Activated CD4-positive, alpha-beta T cell treated with anti-CD3 and anti-CD28 coated beads, Interleukin-2, amount 10 ng/mL, durations not matched to agents 7 days and 5 days (primary cell): ENCODE measurements around the gene PPP4R3A. TPM values are rescaled to one million over a fixed set of nuclear protein-coding genes. Genes with fewer than 3 reads are reported as not detected.
"Not testable (repeated sequence)": the region's sequence is repeated elsewhere in the genome, so short reads cannot be mapped to it uniquely, and the experiment has no call there.

Experiments
- CTCF ChIA-PET: fragments of 350-600 bp; sonication (Branson Sonifier 250); formaldehyde crosslinking; loops from one replicate; lab custom pipeline; 2021; ENCODE audit warnings: antibody characterized with exemption; lab: Charles Lee
- POLR2A ChIA-PET: fragments of 350-600 bp; sonication (Branson Sonifier 250); formaldehyde crosslinking; loops from one replicate; lab custom pipeline; 2021; ENCODE audit warnings: antibody characterized with exemption; lab: Charles Lee
- DNase-seq: peaks from one replicate; pipeline ENCODE4 v3.0.0-alpha.2; 2020
- H3K27ac Mint-ChIP-seq: one replicate; pipeline ENCODE4 v1.8.0; 2021; ENCODE audit warnings: mild to moderate bottlenecking, moderate library complexity, mixed read lengths
- H3K27me3 Mint-ChIP-seq: one replicate; pipeline ENCODE4 v1.8.0; 2021; ENCODE audit warnings: mixed read lengths
- H3K36me3 Mint-ChIP-seq: one replicate; pipeline ENCODE4 v1.8.0; 2021; ENCODE audit warnings: low read depth, mixed read lengths
- H3K4me1 Mint-ChIP-seq: one replicate; pipeline ENCODE4 v1.8.0; 2021; ENCODE audit warnings: mixed read lengths
- H3K4me3 Mint-ChIP-seq: one replicate; pipeline ENCODE4 v1.8.0; 2021; ENCODE audit warnings: mild to moderate bottlenecking, moderate library complexity, mixed read lengths
- H3K9me3 Mint-ChIP-seq: one replicate; pipeline ENCODE4 v1.8.0; 2021; ENCODE audit warnings: mixed read lengths
- total RNA-seq, 2 experiments: library from RNA; stranded (reverse); gene quantifications; one replicate each; pipeline ENCODE4 v1.2.3, GENCODE V29; 2021

The PPP4R3A gene
- total RNA-seq, 2 experiments from 2014 or later: 134 to 145 TPM

DNA sequence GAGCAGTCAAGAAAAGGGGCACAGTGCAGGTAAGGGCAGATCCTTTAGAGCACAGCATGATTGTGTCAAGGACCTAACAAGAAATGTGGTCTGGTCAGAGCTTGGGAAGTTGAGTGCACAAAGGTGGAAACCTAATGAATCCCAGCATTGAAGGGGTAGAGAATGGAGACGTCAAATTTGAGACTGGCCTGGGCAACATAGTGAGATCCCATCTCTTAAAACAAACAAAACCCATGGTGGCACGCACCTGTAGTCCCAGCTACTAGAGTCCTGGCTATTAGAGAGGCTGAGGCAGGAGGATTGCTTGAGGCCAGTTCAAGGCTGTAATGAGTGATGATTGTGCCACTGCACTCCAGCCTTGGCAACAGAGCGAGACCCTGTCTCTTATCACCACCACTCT is 55.5 kb downstream of the PPP4R3A start:
- POLR2A ChIA-PET: no interaction called here
- no peak for DNase-seq
- no peak overlapping the region for H3K27ac Mint-ChIP-seq
- H3K4me1 Mint-ChIP-seq: peaks cover 17% of the 10 kb centered on the region
- peaks cover 37% of the 10 kb centered on the region for H3K36me3 Mint-ChIP-seq
- H3K4me3 Mint-ChIP-seq: no peak overlapping the region
- peaks cover 1% of the 10 kb centered on the region for H3K27me3 Mint-ChIP-seq
- H3K9me3 Mint-ChIP-seq: no peaks in the 10 kb centered on the region
- CTCF ChIA-PET: no interaction called here

GRCh38 chr14:91454155-91454554 is 56.0 kb downstream of the PPP4R3A start:
- no peak for DNase-seq
- ChIA-PET CTCF (interaction anchor here (0.6 kb wide), 1 partner anchor 12 kb away, joined by 3 read pairs; no protein-coding TSS in a partner anchor), POLR2A (no interaction called here)
- Mint-ChIP-seq H3K36me3 (peaks cover 37% of the 10 kb centered on the region), H3K4me3 (no peak overlapping the region), H3K9me3 (no peaks in the 10 kb centered on the region), H3K27ac (no peak overlapping the region), H3K4me1 (peaks cover 17% of the 10 kb centered on the region), H3K27me3 (peaks cover 1% of the 10 kb centered on the region)

DNA sequence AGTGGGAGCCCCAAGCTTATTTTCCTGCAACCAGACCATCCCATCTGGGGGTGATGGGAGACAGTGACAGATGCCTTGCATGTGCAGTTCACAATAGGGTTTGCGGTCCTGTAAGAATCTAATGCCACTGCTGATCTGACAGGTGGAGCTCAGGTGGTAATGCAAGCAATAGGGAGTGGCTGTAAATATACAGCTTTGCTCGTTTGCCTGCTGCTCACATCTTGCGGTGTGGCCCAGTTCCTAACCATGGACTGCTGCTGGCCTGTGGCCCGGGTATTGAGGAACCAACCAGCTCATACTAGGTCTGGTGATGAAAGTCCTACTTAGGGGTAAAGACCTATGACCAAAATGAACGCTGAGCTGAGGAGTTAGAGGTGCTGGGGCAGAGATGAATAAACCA is 56.4 kb downstream of the PPP4R3A start:
- peaks cover 35% of the 10 kb centered on the region for H3K36me3 Mint-ChIP-seq
- POLR2A ChIA-PET: no interaction called here
- H3K4me3 Mint-ChIP-seq: no peak overlapping the region
- no peak for DNase-seq
- CTCF ChIA-PET: interaction anchor here (0.6 kb wide), 1 partner anchor 13 kb away, joined by 3 read pairs; no protein-coding TSS in a partner anchor
- peaks cover 1% of the 10 kb centered on the region for H3K27me3 Mint-ChIP-seq
- H3K9me3 Mint-ChIP-seq: no peaks in the 10 kb centered on the region
- no peak overlapping the region for H3K27ac Mint-ChIP-seq
- H3K4me1 Mint-ChIP-seq: peaks cover 17% of the 10 kb centered on the region

DNA sequence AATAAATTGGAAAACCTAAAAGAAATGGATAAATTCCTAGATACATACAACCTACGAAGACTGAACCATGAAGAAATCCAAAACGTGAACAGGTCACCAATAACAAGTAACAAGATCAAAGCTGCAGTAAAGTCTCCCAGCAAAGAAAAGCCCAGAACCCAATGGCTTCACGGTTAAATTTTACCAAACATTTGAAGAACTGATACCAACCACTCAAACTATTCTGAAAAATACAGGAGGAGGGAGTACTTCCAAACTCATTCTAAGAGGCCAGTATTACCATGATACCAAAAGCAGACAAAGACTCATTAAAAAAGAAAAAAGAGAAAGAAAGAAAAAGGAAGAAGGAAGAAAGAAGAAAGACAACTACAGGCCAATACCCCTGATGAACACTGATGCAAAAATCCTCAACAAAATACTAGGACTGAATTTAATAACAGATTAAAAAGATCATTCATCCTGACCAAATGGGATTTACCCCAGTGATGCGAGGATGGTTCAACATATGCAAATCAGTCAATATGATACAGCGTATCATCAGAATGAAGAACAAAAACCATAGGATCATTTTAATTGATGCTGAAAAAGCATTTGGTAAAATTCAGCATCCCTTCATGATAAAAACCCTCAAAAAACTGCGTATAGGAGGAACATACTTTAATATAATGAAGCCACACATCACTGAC is 65.6 kb downstream of the PPP4R3A start:
- ChIA-PET CTCF (interaction anchor here (0.7 kb wide), 1 partner anchor 1737 kb away, joined by 3 read pairs; no protein-coding TSS in a partner anchor), POLR2A (no interaction called here)
- no peak overlapping the region for H3K27ac Mint-ChIP-seq
- H3K4me1 Mint-ChIP-seq: no peaks in the 10 kb centered on the region
- peaks cover 8% of the 10 kb centered on the region for H3K36me3 Mint-ChIP-seq
- no peak overlapping the region for H3K4me3 Mint-ChIP-seq
- peaks cover 23% of the 10 kb centered on the region for H3K27me3 Mint-ChIP-seq
- peaks cover 7% of the 10 kb centered on the region for H3K9me3 Mint-ChIP-seq
- no peak for DNase-seq

DNA sequence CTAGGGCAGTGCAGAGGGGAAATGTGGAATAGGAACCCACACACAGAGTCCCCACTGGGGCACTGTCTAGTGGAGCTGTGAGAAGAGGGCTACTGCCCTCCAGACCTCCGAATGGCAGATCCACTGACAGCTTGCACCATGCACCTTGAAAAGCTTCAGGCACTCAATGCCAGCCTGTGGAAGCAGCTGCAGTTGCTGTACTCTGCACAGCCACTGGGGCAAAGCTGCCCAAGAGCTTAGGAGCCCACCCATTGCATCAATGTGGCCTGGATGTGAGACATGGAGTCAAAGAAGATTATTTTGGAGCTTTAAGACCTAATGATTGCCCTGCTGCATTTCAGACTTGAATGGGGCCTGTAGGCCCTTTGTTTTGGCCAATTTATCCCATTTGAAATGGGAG is 70.8 kb downstream of the PPP4R3A start:
- Mint-ChIP-seq H3K9me3 (peaks cover 24% of the 10 kb centered on the region), H3K27me3 (peaks cover 11% of the 10 kb centered on the region), H3K4me3 (no peak overlapping the region), H3K4me1 (no peaks in the 10 kb centered on the region), H3K27ac (no peak overlapping the region), H3K36me3 (peaks cover 7% of the 10 kb centered on the region)
- DNase-seq: no peak
- ChIA-PET POLR2A (interaction anchor here (0.5 kb wide), 1 partner anchor 121 kb away, joined by 3 read pairs; no protein-coding TSS in a partner anchor), CTCF (no interaction called here)

DNA sequence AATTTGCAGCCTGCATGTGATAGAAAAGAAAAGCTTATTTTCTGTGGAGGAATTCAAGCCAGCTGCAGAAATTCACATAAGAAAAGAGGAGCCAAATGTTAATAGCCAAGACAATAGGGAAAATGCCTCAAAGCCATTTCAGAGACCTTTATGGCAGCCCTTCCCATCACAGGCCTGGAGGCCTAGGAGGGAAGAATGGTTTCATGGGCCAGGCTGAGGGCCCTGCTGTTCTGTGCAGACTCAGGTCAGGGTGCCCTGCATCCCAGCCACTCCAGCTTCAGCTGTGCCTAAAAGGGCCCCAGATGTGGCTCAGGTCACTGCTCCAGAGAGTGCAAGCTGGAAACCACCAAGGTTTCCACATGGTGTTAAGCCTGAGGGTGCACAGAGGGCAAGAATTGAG is 71.3 kb downstream of the PPP4R3A start:
- Mint-ChIP-seq H3K9me3 (peaks cover 24% of the 10 kb centered on the region), H3K4me3 (no peak overlapping the region), H3K27me3 (peaks cover 6% of the 10 kb centered on the region), H3K36me3 (peaks cover 6% of the 10 kb centered on the region), H3K4me1 (no peaks in the 10 kb centered on the region), H3K27ac (no peak overlapping the region)
- no peak for DNase-seq
- CTCF ChIA-PET: no interaction called here
- POLR2A ChIA-PET: interaction anchor here (0.5 kb wide), 1 partner anchor 121 kb away, joined by 3 read pairs; no protein-coding TSS in a partner anchor

DNA sequence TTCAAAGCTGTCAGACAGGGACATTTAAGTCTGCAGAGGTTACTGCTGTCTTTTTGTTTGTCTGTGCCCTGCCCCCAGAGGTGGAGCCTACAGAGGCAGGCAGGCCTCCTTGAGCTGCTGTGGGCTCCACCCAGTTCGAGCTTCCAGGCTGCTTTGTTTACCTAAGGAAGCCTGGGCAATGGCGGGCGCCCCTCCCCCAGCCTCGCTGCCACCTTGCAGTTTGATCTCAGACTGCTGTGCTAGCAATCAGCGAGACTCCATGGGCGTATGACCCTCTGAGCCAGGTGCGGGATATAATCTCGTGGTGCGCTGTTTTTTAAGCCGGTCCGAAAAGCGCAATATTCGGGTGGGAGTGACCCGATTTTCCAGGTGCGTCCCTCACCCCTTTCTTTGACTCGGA is 73.8 kb downstream of the PPP4R3A start:
- H3K9me3 Mint-ChIP-seq: peaks cover 24% of the 10 kb centered on the region
- DNase-seq, H3K36me3 Mint-ChIP-seq, POLR2A ChIA-PET, H3K27me3 Mint-ChIP-seq, H3K4me1 Mint-ChIP-seq, H3K27ac Mint-ChIP-seq, H3K4me3 Mint-ChIP-seq, CTCF ChIA-PET: not testable (repeated sequence)

DNA sequence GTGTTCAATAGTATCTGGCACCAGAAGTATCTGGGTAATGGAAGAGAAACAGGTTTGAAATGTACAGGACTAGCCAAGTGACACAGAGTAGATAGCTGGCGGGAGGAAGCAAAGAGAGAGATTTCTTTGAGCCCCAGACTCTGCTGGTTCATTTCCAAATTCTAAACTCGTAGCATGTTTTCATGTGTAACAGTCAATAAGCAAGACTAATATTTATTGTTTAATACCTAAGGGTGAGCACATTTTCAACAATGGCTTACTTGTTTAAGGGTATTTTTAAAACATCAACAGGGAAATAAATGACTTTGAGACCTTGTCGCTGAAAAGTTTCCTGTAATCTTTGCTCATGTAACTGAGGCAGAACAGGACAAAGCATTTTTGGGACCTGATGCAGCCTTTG is 80.7 kb downstream of the PPP4R3A start:
- CTCF ChIA-PET: interaction anchor here (0.7 to 1.3 kb wide), 3 partner anchors 13 to 498 kb away, joined by 3 to 7 read pairs (median 3); no protein-coding TSS in a partner anchor
- Mint-ChIP-seq H3K9me3 (no peaks in the 10 kb centered on the region), H3K27me3 (no peaks in the 10 kb centered on the region), H3K4me3 (no peak overlapping the region), H3K27ac (no peak overlapping the region), H3K36me3 (no peaks in the 10 kb centered on the region), H3K4me1 (peaks cover 21% of the 10 kb centered on the region)
- POLR2A ChIA-PET: no interaction called here
- DNase-seq: peak; percentile 3

DNA sequence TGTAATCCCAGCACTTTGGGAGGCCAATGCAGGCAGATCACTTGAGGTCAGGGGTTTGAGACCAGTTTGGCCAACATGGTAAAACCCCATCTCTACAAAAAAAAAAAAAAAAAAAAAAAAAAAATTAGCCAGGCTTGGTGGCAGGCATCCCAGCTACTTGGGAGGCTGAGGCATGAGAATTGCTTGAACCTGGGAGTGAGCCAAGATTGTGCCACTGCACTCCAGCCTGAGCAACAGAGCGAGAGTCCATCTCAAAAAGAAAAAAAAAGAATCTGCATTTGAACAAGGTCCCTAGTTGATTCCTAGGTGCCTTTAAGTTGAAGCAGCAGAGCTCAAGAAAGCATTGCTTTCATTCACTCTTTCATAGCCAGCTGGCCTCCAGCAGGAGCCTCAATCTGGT is 81.2 kb downstream of the PPP4R3A start:
- DNase-seq: peak; percentile 0
- H3K9me3 Mint-ChIP-seq, H3K36me3 Mint-ChIP-seq, H3K27ac Mint-ChIP-seq, H3K27me3 Mint-ChIP-seq, H3K4me3 Mint-ChIP-seq, POLR2A ChIA-PET: not testable (repeated sequence)
- peaks cover 21% of the 10 kb centered on the region for H3K4me1 Mint-ChIP-seq
- CTCF ChIA-PET: interaction anchor here (0.7 to 1.3 kb wide), 3 partner anchors 14 to 499 kb away, joined by 3 to 7 read pairs (median 3); no protein-coding TSS in a partner anchor

GRCh38 chr14:91425531-91425944 is 84.6 kb downstream of the PPP4R3A start:
- H3K4me3 Mint-ChIP-seq, POLR2A ChIA-PET, H3K27ac Mint-ChIP-seq, H3K9me3 Mint-ChIP-seq, H3K36me3 Mint-ChIP-seq, H3K27me3 Mint-ChIP-seq: not testable (repeated sequence)
- peaks cover 27% of the 10 kb centered on the region for H3K4me1 Mint-ChIP-seq
- peak; percentile 3 for DNase-seq
- CTCF ChIA-PET: interaction anchor here (1.8 kb wide), 1 partner anchor 102 kb away, joined by 13 read pairs; no protein-coding TSS in a partner anchor

DNA sequence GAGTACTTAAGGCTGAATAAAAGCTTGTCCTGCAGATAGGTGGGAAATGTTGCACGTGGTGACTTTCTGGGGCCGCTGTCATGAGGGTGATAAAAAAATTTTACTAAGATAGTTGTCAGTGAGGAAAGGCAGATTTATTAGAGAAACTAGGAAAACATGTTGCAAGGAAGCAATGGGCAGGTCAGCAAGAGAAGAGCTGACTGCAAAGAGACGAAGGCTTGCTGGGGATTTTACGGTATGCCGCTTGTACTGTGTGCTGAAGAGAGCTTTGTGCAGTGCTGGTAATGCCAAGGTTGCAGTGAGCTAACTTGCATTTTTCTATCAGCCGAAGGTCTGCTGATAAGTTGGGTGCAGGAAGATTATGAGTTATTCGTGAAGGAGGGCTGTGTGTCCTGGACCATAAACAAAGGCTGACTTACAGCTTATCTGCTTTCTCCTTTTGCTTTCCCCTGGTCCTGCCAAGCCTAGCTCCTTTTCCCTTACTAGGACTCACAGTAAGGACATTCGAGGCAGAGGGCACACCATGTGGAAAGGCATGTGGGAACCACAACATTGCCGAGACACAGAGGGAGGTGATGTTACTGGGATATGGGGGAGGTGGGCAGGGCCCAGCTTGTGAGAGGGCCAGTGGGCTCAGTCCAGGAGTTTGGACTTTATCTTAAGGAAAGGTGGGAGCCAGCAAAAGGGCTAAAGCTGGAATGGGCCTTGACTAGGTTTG is 85.1 kb downstream of the PPP4R3A start:
- peak; percentile 3 for DNase-seq
- Mint-ChIP-seq H3K27ac (no peak overlapping the region), H3K4me3 (no peak overlapping the region), H3K4me1 (peaks cover 27% of the 10 kb centered on the region), H3K27me3 (no peaks in the 10 kb centered on the region), H3K9me3 (no peaks in the 10 kb centered on the region), H3K36me3 (no peaks in the 10 kb centered on the region)
- CTCF ChIA-PET: interaction anchor here (1.1 to 1.8 kb wide), 2 partner anchors 101 to 248 kb away, joined by 4 to 13 read pairs; no protein-coding TSS in a partner anchor
- POLR2A ChIA-PET: no interaction called here

- CTCF ChIA-PET: interaction anchor here (0.6 to 2.0 kb wide), 7 partner anchors 19 to 108 kb away, joined by 3 to 7 read pairs (median 3); no protein-coding TSS in a partner anchor
- POLR2A ChIA-PET: interaction anchor here (0.6 kb wide), 1 partner anchor 70 kb away, joined by 6 read pairs; no protein-coding TSS in a partner anchor
- H3K27ac Mint-ChIP-seq: peak overlapping the region; percentile 10
- H3K27me3 Mint-ChIP-seq: no peaks in the 10 kb centered on the region
- H3K4me3 Mint-ChIP-seq: no peak overlapping the region
- peak; percentile 5 for DNase-seq
- peaks cover 14% of the 10 kb centered on the region for H3K36me3 Mint-ChIP-seq
- H3K4me1 Mint-ChIP-seq: peaks cover 20% of the 10 kb centered on the region
- H3K9me3 Mint-ChIP-seq: no peaks in the 10 kb centered on the region
These were observed 89.4 kb downstream of the PPP4R3A start for GRCh38 chr14:91420686-91421085.
